HG02884 (cell line): Measurements from ENCODE around the gene PRDM16.

Experiments
- ATAC-seq: cut with Tn5 transposase; IDR thresholded peaks from one replicate; pipeline ENCODE4 v1.9.1; 2021; ENCODE audit warnings: mild to moderate bottlenecking, moderate library complexity; ENCODE audit not compliant: unreplicated experiment

PRDM16 gene

GRCh38 chr1:3032371-3033039 is 36.5 kb upstream of the PRDM16 start:
- no peak for ATAC-seq

GRCh38 chr1:3033040-3033789 is 35.8 kb upstream of the PRDM16 start:
- no peak for ATAC-seq

- no peak for ATAC-seq
Measured at GRCh38 chr1:3033790-3034090, 35.3 kb upstream of the PRDM16 start.

GRCh38 chr1:3034162-3034561 is 34.8 kb upstream of the PRDM16 start:
- ATAC-seq: no peak

GRCh38 chr1:3034728-3035562 is 34.1 kb upstream of the PRDM16 start:
- ATAC-seq: no peak

GRCh38 chr1:3035563-3036446 is 33.2 kb upstream of the PRDM16 start:
- no peak for ATAC-seq

- no peak for ATAC-seq
Measured at GRCh38 chr1:3036447-3037280, 32.3 kb upstream of the PRDM16 start.

GRCh38 chr1:3037281-3038040 is 31.5 kb upstream of the PRDM16 start:
- ATAC-seq: no peak

- no peak for ATAC-seq
Measured at GRCh38 chr1:3038113-3038551, 30.9 kb upstream of the PRDM16 start.

GRCh38 chr1:3038571-3039181 is 30.3 kb upstream of the PRDM16 start:
- no peak for ATAC-seq

GRCh38 chr1:3040004-3040403 is 29.0 kb upstream of the PRDM16 start:
- no peak for ATAC-seq

- ATAC-seq: no peak
Measured at GRCh38 chr1:3042481-3042880, 26.5 kb upstream of the PRDM16 start.

GRCh38 chr1:3049164-3049563 is 19.8 kb upstream of the PRDM16 start:
- ATAC-seq: no peak

GRCh38 chr1:3049905-3050304 is 19.1 kb upstream of the PRDM16 start:
- no peak for ATAC-seq

- no peak for ATAC-seq
Measured at GRCh38 chr1:3050603-3051002, 18.4 kb upstream of the PRDM16 start.

- ATAC-seq: no peak
Measured at GRCh38 chr1:3051270-3052268, 17.4 kb upstream of the PRDM16 start.

GRCh38 chr1:3052501-3052900 is 16.5 kb upstream of the PRDM16 start:
- no peak for ATAC-seq
